ENCODE data around the gene SLC48A1.

The SLC48A1 gene

DNA sequence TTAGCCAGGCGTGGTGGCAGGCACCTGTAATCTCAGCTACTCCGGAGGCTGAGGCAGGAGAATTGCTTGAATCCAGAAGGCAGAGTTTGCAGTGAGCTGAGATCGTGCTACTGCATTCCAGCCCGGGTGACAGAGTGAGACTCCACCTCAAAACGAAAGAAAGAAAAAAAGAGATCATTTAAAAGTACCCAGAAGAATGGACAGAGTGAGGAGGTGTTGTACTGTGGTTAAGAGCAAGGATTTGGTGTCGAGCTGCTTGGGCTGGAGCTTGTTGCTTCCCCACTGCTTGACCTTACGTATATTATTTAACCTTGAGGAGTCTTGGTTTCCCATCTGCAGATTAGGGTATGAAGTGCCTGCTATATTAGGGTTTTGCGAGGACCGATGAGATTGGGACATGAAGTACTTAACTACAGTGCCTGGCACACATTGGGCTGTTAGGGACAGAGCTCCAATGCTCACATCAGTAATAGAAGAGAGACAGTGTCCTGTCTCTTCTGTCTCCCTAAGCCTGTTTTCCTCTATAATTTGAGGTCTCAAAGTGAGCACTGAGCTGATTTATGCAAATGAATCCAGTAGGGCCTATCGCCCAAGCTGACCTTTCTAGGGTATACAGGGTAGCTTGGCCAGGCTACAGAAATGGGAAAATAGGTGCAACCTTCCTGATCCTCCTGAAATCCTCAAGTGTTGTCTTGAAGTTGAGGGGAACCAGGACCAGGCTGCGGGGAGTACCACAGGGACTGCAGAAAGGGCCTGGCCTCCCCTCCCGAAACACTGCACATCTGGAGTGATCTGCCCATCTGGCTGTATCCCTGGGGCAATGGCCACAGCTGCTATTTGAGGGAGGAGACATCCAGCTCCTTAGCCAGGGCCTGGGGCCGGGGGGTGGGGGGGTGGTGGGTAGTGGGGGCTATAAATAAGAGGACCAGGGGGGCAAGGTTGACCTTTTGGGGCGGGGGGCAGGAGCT lies 55.3 kb downstream of the SLC48A1 start:
- TF ChIP-seq CTCF (IDR thresholded peaks at IDR 0.05; ENCODE audit: low read depth, low read length) = no peak
- no peak for DNase-seq (ENCODE audit: extremely low read depth, low read depth)

- no peak for TF ChIP-seq CTCF (IDR thresholded peaks at IDR 0.05; ENCODE audit: low read depth, low read length)
- no peak for DNase-seq (ENCODE audit: extremely low read depth, low read depth)
These were observed 56.0 kb downstream of the SLC48A1 start for GRCh38 chr12:47828976-47829482.

GRCh38 chr12:47829584-47829983 lies 56.5 kb downstream of the SLC48A1 start:
- TF ChIP-seq CTCF (IDR thresholded peaks at IDR 0.05; ENCODE audit: low read depth, low read length) = no peak
- DNase-seq (ENCODE audit: extremely low read depth, low read depth) = no peak

Data from AG09319 (cell line).